Neuronal stem cell (in vitro differentiated cells): ENCODE results near the gene LAD1. TPM values are rescaled to one million over a fixed set of nuclear protein-coding genes. Genes with fewer than 3 reads are reported as not detected.
A peak's percentile ranks its signal among the peaks of the same experiment; 100 is the strongest.

ENCODE experiments used
- DNase-seq: peaks from one replicate; pipeline ENCODE4 v3.0.0-alpha.2; 2013; ENCODE audit warnings: low spot score
- H2AFZ ChIP-seq: one replicate; pipeline ENCODE4 v1.6.1; 2013; ENCODE audit warnings: mild to moderate bottlenecking, low read length, inconsistent platforms
- H2AK5ac ChIP-seq: 2 replicates; pipeline ENCODE4 v1.6.1; 2013; ENCODE audit warnings: low read depth, mild to moderate bottlenecking, inconsistent platforms, low read length, moderate library complexity, mixed read lengths
- H2BK120ac ChIP-seq: 2 replicates; pipeline ENCODE4 v1.6.1; 2013; ENCODE audit warnings: low read depth, mild to moderate bottlenecking, inconsistent platforms, low read length, moderate library complexity, mixed read lengths
- H2BK12ac ChIP-seq: one replicate; pipeline ENCODE4 v1.6.1; 2013; ENCODE audit warnings: low read length, inconsistent platforms
- H2BK15ac ChIP-seq: 2 replicates; pipeline ENCODE4 v1.6.1; 2013; ENCODE audit warnings: mild to moderate bottlenecking, low read length, inconsistent platforms, mixed read lengths
- H2BK5ac ChIP-seq: one replicate; pipeline ENCODE4 v1.6.1; 2013; ENCODE audit warnings: inconsistent platforms, mild to moderate bottlenecking, low read length, moderate library complexity
- H3K14ac ChIP-seq: one replicate; pipeline ENCODE4 v1.6.1; 2013; ENCODE audit warnings: low read length, inconsistent platforms
- H3K18ac ChIP-seq: 2 replicates; pipeline ENCODE4 v1.6.1; 2013; ENCODE audit warnings: low read length, inconsistent platforms
- H3K23ac ChIP-seq: 2 replicates; pipeline ENCODE4 v1.6.1; 2013; ENCODE audit warnings: low read depth, mild to moderate bottlenecking, mixed read lengths, low read length, inconsistent platforms; ENCODE audit not compliant: poor library complexity
- H3K27ac ChIP-seq: replicated peaks from 3 replicates; pipeline ENCODE4 v1.5.1; 2013; ENCODE audit warnings: low read length, inconsistent platforms
- H3K27me3 ChIP-seq, 3 experiments: 2 replicates each; pipeline ENCODE4 v1.6.1; 2013; ENCODE audit warnings: low read length in 3 of 3, mild to moderate bottlenecking in 2 of 3, inconsistent platforms in 1 of 3, low read depth in 1 of 3, mixed read lengths in 1 of 3, moderate library complexity in 1 of 3; ENCODE audit not compliant: control insufficient read depth in 3 of 3, insufficient read depth in 3 of 3
- H3K36me3 ChIP-seq, 2 donors: replicated peaks in 1 of 2; 2 replicates each; pipeline ENCODE4 v1.6.1; 2013; ENCODE audit warnings: low read length in 2 of 2; ENCODE audit not compliant: control insufficient read depth in 2 of 2, insufficient read depth in 2 of 2
- H3K4ac ChIP-seq: 2 replicates; pipeline ENCODE4 v1.6.1; 2013; ENCODE audit warnings: inconsistent platforms, mild to moderate bottlenecking, low read length, moderate library complexity
- H3K4me1 ChIP-seq, 2 donors: 1 replicate in 1 of 2; 2 replicates in 1 of 2; pipeline ENCODE4 v1.6.1; 2013; ENCODE audit warnings: low read length in 2 of 2, low read depth in 1 of 2; ENCODE audit not compliant: control insufficient read depth in 2 of 2, insufficient read depth in 1 of 2
- H3K4me2 ChIP-seq: one replicate; pipeline ENCODE4 v1.6.1; 2013; ENCODE audit warnings: mild to moderate bottlenecking, low read length, inconsistent platforms; ENCODE audit not compliant: insufficient read depth, poor library complexity, severe bottlenecking
- H3K4me3 ChIP-seq, 2 donors: 2 replicates each; pipeline ENCODE4 v1.5.1; 2013; ENCODE audit warnings: low read length in 2 of 2, mild to moderate bottlenecking in 2 of 2, inconsistent platforms in 1 of 2, moderate library complexity in 1 of 2
- H3K79me1 ChIP-seq: one replicate; pipeline ENCODE4 v1.6.1; 2013; ENCODE audit warnings: low read depth, mild to moderate bottlenecking, inconsistent platforms, low read length, moderate library complexity
- H3K9ac ChIP-seq: one replicate; pipeline ENCODE4 v1.6.1; 2013; ENCODE audit warnings: mild to moderate bottlenecking, low read depth, low read length, inconsistent platforms; ENCODE audit not compliant: poor library complexity
- H3K9me3 ChIP-seq, 2 donors: replicated peaks in 1 of 2; 2 replicates each; pipeline versions ENCODE3 to v1.6.1; 2013; ENCODE audit warnings: low read length in 2 of 2, mild to moderate bottlenecking in 2 of 2, inconsistent platforms in 1 of 2, low read depth in 1 of 2, mixed read lengths in 1 of 2, moderate library complexity in 1 of 2; ENCODE audit not compliant: control insufficient read depth in 2 of 2, insufficient read depth in 1 of 2
- H4K8ac ChIP-seq: one replicate; pipeline ENCODE4 v1.6.1; 2013; ENCODE audit warnings: low read depth, mild to moderate bottlenecking, inconsistent platforms, low read length, moderate library complexity
- H4K91ac ChIP-seq: one replicate; pipeline ENCODE4 v1.6.1; 2013; ENCODE audit warnings: low read length, low read depth, mild to moderate bottlenecking, inconsistent platforms; ENCODE audit not compliant: poor library complexity
- WGBS, 2 donors: extraction: QIAGEN DNeasy Blood & Tissue Kit; methylation state at CpG; one replicate each; pipeline ENCODE4 v1.1.7; 2013; ENCODE audit warnings: missing lambda C conversion rate in 2 of 2, mixed read lengths in 1 of 2; ENCODE audit not compliant: insufficient read length in 2 of 2, insufficient replicate concordance in 1 of 2; ENCODE audit errors: extremely low coverage in 2 of 2; 5-methylcytosine and 5-hydroxymethylcytosine counted together
- polyA plus RNA-seq, 2 experiments: library from polyadenylated mRNA; stranded (reverse); fragments of 200-250 nt; gene quantifications; one replicate each; pipeline ENCODE4 v1.2.3, GENCODE V29; 2013

The LAD1 gene
- polyA plus RNA-seq (2013, experiment 1 of 2), result 0.86 TPM
- polyA plus RNA-seq (2013, experiment 2 of 2), result 0.86 TPM

DNA sequence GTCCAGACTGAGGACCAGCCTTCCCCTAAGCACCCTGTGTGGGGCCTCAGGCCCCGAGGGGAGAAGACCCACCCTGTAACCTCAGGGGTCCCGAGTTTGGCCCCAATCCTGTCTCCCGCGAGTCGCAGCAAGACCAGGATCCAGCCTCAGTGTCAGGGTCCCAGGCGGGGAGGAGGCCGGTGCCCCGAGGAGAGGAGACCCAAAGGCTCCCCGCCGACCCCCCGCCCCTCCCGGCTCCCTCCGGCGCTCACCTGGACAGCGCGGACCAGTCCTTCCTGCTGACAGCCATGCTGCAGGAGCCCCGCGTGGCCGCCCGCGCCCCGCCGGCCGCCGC, at the start of gene LAD1:
LAD1 (minus strand) TSS at position 307 of the 334 bp plus-strand sequence; CDS start at position 289, 18 bp downstream.
- Histone ChIP-seq H3K36me3 (no peaks in the 10 kb centered on the region), H3K4me3 (peak within 1 kb of the TSS in 1 of 2 donors; percentile 73)

DNA sequence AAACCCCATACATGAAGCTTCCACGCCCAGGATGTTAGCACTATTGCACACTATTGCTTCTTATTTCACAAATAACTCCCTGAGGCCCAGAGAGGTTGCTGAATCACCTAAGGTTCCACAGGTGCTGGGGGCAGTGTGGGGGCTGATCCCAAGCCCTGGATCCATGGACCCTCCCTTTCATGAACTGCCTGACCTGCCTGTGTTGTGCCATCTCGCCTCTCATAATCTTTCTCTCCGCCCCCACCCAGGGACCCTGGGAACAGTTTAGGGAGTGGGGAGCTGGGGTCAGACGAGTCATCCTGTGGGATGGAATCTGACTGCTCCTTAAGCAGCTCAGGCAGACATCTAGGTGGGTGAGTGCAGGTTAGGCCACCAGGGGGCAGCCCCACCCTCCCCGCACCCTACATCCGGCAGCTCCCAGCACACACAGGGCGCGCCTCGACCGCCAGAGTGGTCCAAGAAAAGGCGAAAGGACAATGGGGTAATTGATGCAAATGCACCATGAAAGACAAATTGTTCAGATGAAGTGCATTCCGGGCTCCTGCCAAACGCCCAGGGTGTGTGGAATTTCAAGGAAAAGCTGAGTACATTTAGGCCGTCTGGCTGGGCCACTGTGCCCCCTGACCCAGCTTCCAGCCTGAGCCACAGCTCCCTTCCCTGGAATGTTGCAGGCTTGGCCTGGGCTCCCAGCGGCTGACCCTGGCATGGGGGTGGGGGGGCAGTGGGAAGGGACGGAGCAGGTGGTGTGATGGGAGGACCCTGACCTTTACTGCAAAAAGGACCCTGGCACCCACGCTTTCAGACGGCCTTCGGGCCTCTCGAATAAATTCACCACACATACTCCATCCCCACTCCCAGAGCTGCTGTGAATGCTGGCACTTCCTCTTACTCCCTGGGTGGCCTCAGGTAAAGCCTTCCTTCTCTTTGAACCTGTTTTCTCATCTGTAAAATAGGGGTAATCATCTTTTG, 49.1 kb upstream of the LAD1 start:
- Histone ChIP-seq H4K8ac (no peak overlapping the region), H3K27me3 (peaks cover 0 to 8% (median 0%) of the 10 kb centered on the region in 3 experiments), H3K23ac (no peak overlapping the region), H2BK5ac (no peak overlapping the region), H3K14ac (no peak overlapping the region), H2AK5ac (no peak overlapping the region), H4K91ac (no peak overlapping the region), H3K9me3 (no peaks in the 10 kb centered on the region), H2BK15ac (no peak overlapping the region), H3K36me3 (no peaks in the 10 kb centered on the region), H3K18ac (peak overlapping the region; percentile 55), H3K27ac (no peak overlapping the region), H3K4me2 (no peak overlapping the region), H3K4me3 (no peak overlapping the region), H2BK12ac (no peak overlapping the region), H3K4ac (no peak overlapping the region), H2BK120ac (no peak overlapping the region), H3K4me1 (peaks cover 18 to 22% of the 10 kb centered on the region in 2 donors), H3K9ac (no peak overlapping the region), H3K79me1 (no peaks in the 10 kb centered on the region), H2AFZ (peak overlapping the region; percentile 84)
- no CpG with 5 or more reads among the region's 20 CpGs for WGBS, 2 donors
- DNase-seq, result peak; percentile 69

More for the DNA sequence above, at the start of gene LAD1:
- peak within 1 kb of the TSS; percentile 67 for H2AK5ac ChIP-seq
- no peaks in the 10 kb centered on the region for H3K79me1 ChIP-seq
- H3K4ac ChIP-seq, result no peak within 1 kb of the TSS
- H3K4me1 ChIP-seq, result no peaks in the 10 kb centered on the region
- peak within 1 kb of the TSS; percentile 58 for H3K14ac ChIP-seq
- DNase-seq, result no peak
- no peak within 1 kb of the TSS for H4K8ac ChIP-seq
- peak within 1 kb of the TSS; percentile 57 for H3K23ac ChIP-seq
- H3K27me3 ChIP-seq, result peaks cover 10 to 98% (median 36%) of the 10 kb centered on the region in 3 experiments
- H4K91ac ChIP-seq, result peak within 1 kb of the TSS; percentile 80
- H2BK15ac ChIP-seq, result peak within 1 kb of the TSS; percentile 59
- H3K4me2 ChIP-seq, result peak within 1 kb of the TSS; percentile 60
- no CpG with 5 or more reads among the region's 25 CpGs for WGBS, 2 donors
- H3K9me3 ChIP-seq, result no peaks in the 10 kb centered on the region
- H2BK5ac ChIP-seq, result no peak within 1 kb of the TSS
- H2BK120ac ChIP-seq, result peak within 1 kb of the TSS; percentile 20
- peak within 1 kb of the TSS; percentile 77 for H2AFZ ChIP-seq
- H3K9ac ChIP-seq, result peak within 1 kb of the TSS; percentile 82
- no peak within 1 kb of the TSS for H2BK12ac ChIP-seq
- H3K18ac ChIP-seq, result peak within 1 kb of the TSS; percentile 93
- no peak within 1 kb of the TSS for H3K27ac ChIP-seq

DNA sequence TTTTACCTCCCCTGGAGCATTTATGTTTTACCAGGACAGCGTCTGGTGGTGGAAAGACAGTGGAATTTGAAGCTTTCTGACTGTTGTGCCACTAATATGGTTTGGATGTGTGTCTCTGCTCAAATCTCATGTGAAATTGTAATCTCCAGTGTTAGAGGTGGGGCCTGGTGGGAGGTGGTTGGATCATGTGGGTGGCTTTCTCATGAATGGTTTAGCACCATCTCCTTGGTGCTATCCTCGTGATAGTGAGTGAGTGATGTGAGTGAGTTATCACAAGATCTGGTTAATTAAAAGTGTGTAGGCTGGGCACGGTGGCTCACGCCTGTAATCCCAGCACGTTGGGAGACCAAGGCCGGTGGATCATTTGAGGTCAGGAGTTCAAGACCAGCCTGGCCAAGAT, 46.2 kb upstream of the LAD1 start:
- no peak overlapping the region for H2BK15ac ChIP-seq
- H3K9ac ChIP-seq, result no peak overlapping the region
- no peak overlapping the region for H3K23ac ChIP-seq

GRCh38 chr1:201444792-201445191, 45.7 kb upstream of the LAD1 start:
- no peak overlapping the region for H2BK120ac ChIP-seq
- H2AK5ac ChIP-seq, result no peak overlapping the region
- H3K79me1 ChIP-seq, result no peaks in the 10 kb centered on the region
- no peak overlapping the region for H3K4me3 ChIP-seq
- H4K91ac ChIP-seq, result no peak overlapping the region
- peak overlapping the region; percentile 5 for H2BK12ac ChIP-seq
- H3K14ac ChIP-seq, result no peak overlapping the region
- peaks cover 0 to 8% (median 0%) of the 10 kb centered on the region in 3 experiments for H3K27me3 ChIP-seq
- H2BK15ac ChIP-seq, result no peak overlapping the region
- peaks cover 8 to 15% of the 10 kb centered on the region in 2 donors for H3K4me1 ChIP-seq
- H3K4ac ChIP-seq, result no peak overlapping the region
- no peak overlapping the region for H3K23ac ChIP-seq
- H3K4me2 ChIP-seq, result no peak overlapping the region
- H2BK5ac ChIP-seq, result no peak overlapping the region
- H3K9ac ChIP-seq, result no peak overlapping the region
- no peaks in the 10 kb centered on the region for H3K36me3 ChIP-seq
- H4K8ac ChIP-seq, result no peak overlapping the region
- H3K9me3 ChIP-seq, result no peaks in the 10 kb centered on the region
- no peak overlapping the region for H3K18ac ChIP-seq
- no peak overlapping the region for H2AFZ ChIP-seq
- H3K27ac ChIP-seq, result no peak overlapping the region
- WGBS, 2 donors, result no CpG with 5 or more reads among the region's 4 CpGs
- no peak for DNase-seq

More for the DNA sequence above, 46.2 kb upstream of the LAD1 start:
- Histone ChIP-seq H4K8ac (no peak overlapping the region), H3K27ac (no peak overlapping the region), H3K14ac (no peak overlapping the region), H3K4me2 (no peak overlapping the region), H3K4me1 (peaks cover 8 to 15% of the 10 kb centered on the region in 2 donors), H3K4ac (no peak overlapping the region), H3K18ac (no peak overlapping the region), H2BK120ac (no peak overlapping the region), H2AFZ (no peak overlapping the region), H3K4me3 (no peak overlapping the region), H3K36me3 (no peaks in the 10 kb centered on the region), H4K91ac (no peak overlapping the region), H3K79me1 (no peaks in the 10 kb centered on the region), H3K9me3 (no peaks in the 10 kb centered on the region), H2BK5ac (no peak overlapping the region), H2BK12ac (no peak overlapping the region), H3K27me3 (peaks cover 0 to 8% (median 0%) of the 10 kb centered on the region in 3 experiments), H2AK5ac (no peak overlapping the region)
- no peak for DNase-seq
- WGBS, 2 donors, result no CpG with 5 or more reads among the region's 6 CpGs
